ENCODE data around the gene MRC1.

DNA sequence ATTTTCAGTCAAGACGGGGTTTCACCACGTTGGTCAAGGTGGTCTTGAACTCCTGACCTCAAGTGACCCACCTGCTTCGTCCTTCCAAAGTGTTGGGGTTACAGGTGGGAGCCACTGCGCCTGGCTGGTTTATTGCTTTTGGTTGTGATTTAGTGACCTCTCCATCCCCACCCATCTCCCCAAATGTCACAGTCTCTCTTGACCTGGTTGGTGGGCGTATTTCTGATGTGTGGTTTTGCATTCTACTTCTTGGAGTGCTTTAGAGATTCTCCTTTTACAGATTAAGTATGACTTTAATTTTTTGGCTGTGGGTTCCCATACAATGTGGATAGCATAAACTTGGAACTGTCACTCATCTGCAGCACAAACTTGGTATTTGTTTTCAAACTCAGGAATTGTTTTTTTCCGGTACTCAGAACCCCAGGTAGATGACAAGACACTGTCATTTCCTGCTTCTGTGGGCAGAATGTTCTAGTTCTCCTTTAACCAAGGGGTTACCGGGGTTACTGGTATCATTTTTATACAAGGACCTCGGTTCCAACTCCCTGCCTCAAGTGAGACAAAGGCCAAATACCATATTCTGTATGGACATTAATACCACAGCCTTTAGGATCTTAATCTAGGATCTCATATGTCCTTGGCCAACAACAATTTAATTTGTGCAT lies 50.5 kb downstream of the MRC1 start:
- TF ChIP-seq, protein P1, sequence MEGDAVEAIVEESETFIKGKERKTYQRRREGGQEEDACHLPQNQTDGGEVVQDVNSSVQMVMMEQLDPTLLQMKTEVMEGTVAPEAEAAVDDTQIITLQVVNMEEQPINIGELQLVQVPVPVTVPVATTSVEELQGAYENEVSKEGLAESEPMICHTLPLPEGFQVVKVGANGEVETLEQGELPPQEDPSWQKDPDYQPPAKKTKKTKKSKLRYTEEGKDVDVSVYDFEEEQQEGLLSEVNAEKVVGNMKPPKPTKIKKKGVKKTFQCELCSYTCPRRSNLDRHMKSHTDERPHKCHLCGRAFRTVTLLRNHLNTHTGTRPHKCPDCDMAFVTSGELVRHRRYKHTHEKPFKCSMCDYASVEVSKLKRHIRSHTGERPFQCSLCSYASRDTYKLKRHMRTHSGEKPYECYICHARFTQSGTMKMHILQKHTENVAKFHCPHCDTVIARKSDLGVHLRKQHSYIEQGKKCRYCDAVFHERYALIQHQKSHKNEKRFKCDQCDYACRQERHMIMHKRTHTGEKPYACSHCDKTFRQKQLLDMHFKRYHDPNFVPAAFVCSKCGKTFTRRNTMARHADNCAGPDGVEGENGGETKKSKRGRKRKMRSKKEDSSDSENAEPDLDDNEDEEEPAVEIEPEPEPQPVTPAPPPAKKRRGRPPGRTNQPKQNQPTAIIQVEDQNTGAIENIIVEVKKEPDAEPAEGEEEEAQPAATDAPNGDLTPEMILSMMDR (IDR thresholded peaks at IDR 0.05; ENCODE audit: extremely low read depth in 1 of 2, insufficient read depth in 1 of 2, low read depth in 1 of 2, low read length in 2 of 2) = no peak
- TF ChIP-seq MYC (IDR thresholded peaks at IDR 0.05; ENCODE audit: low read depth, low read length) (no peak), POLR2A (IDR thresholded peaks at IDR 0.05; ENCODE audit: low read depth, low read length) (no peak), EZH2 (IDR thresholded peaks at IDR 0.05; ENCODE audit: borderline replicate concordance, low read depth, low read length, severe bottlenecking) (no peak), JUN (IDR thresholded peaks at IDR 0.05; ENCODE audit: borderline replicate concordance, insufficient read depth, insufficient read length, low read depth) (no peak), FOS (IDR thresholded peaks at IDR 0.05; ENCODE audit: borderline replicate concordance, insufficient read depth, low read length) (no peak), POLR2AphosphoS5 (IDR thresholded peaks at IDR 0.05; ENCODE audit: insufficient read depth, low read depth, low read length) (no peak)
- TF ChIP-seq, protein P2, sequence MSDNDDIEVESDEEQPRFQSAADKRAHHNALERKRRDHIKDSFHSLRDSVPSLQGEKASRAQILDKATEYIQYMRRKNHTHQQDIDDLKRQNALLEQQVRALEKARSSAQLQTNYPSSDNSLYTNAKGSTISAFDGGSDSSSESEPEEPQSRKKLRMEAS (IDR thresholded peaks at IDR 0.05; ENCODE audit: insufficient read depth, insufficient read length) = no peak
